Activated CD4-positive, alpha-beta T cell treated with anti-CD3 and anti-CD28 coated beads for 36 hours (primary cell): ENCODE measurements around the gene LCE3C. TPM values are rescaled to one million over a fixed set of nuclear protein-coding genes. Genes with fewer than 3 reads are reported as not detected.
"Not testable (repeated sequence)": the region's sequence is repeated elsewhere in the genome, so short reads cannot be mapped to it uniquely, and the experiment has no call there.

ENCODE experiments used
- ATAC-seq: fragments of 200-7000 bp; cut with Tn5 transposase; one replicate; pipeline ENCODE4 v1.10.0; 2021; ENCODE audit warnings: mild to moderate bottlenecking, moderate library complexity
- CTCF ChIA-PET: fragments of 350-600 bp; sonication (Branson Sonifier 250); formaldehyde crosslinking; loops from one replicate; lab custom pipeline; 2021; ENCODE audit warnings: antibody characterized with exemption; lab: Charles Lee
- POLR2A ChIA-PET: fragments of 350-600 bp; sonication (Branson Sonifier 250); formaldehyde crosslinking; loops from one replicate; lab custom pipeline; 2021; ENCODE audit warnings: antibody characterized with exemption, inconsistent platforms; lab: Charles Lee
- DNase-seq: peaks from one replicate; pipeline ENCODE4 v3.0.0-alpha.2; 2020
- H3K27ac Mint-ChIP-seq: one replicate; pipeline ENCODE4 v1.8.0; 2021; ENCODE audit warnings: mixed read lengths
- H3K27me3 Mint-ChIP-seq: one replicate; pipeline ENCODE4 v1.8.0; 2021; ENCODE audit warnings: mixed read lengths
- H3K36me3 Mint-ChIP-seq: one replicate; pipeline ENCODE4 v1.8.0; 2021; ENCODE audit warnings: low read depth, mixed read lengths
- H3K4me1 Mint-ChIP-seq: one replicate; pipeline ENCODE4 v1.8.0; 2021; ENCODE audit warnings: mixed read lengths
- H3K4me3 Mint-ChIP-seq: one replicate; pipeline ENCODE4 v1.8.0; 2021; ENCODE audit warnings: mild to moderate bottlenecking, moderate library complexity, mixed read lengths
- H3K9me3 Mint-ChIP-seq: one replicate; pipeline ENCODE4 v1.8.0; 2021; ENCODE audit warnings: low read depth, mixed read lengths
- intact Hi-C, 2 experiments: fragments of 100-400 bp; cut with DNase I in 1 of 2; cut with micrococcal nuclease in 1 of 2; formaldehyde crosslinking; loops; one replicate each; pipeline versions ENCODE4 v1.14.2 to v1.15.1; 2022 to 2024; cut with DNase I, micrococcal nuclease
- total RNA-seq, 2 experiments: library from RNA; stranded (reverse); gene quantifications; one replicate each; pipeline ENCODE4 v1.2.3, GENCODE V29; 2021

LCE3C gene, protein sequence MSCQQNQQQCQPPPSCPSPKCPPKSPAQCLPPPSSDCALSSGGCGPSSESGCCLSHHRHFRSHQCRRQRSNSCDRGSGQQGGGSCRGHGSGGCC
- total RNA-seq, result not detected

DNA sequence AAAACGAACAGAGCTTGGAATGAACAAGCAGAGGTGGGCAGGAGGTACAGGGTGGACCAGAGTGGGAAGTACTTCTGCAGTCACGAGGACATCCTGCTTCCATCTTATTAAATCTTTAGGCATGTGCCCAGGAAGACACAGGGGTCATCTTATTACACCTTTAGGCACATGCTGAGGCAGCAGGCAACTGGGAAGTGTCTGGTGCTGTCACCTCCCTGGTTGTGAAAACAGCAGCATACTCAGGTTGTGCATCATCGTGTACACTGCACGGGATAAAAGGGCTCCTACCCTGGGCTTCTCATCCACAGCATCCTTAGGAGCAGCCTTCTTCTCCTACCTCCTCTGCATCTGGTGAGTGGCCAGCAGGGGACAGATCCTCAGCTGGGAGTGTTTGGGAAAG is at the start of gene LCE3C:
Gene LCE3C, plus strand, starts transcription at position 301 of the 400 bp plus-strand sequence. CDS start 498 bp downstream, outside the sequence.
- H3K4me1 Mint-ChIP-seq, result no peaks in the 10 kb centered on the region
- POLR2A ChIA-PET, result no interaction called here
- H3K27ac Mint-ChIP-seq, result no peak within 1 kb of the TSS
- no peaks in the 10 kb centered on the region for H3K27me3 Mint-ChIP-seq
- no peaks in the 10 kb centered on the region for H3K9me3 Mint-ChIP-seq
- H3K36me3 Mint-ChIP-seq, result no peaks in the 10 kb centered on the region
- ATAC-seq, result no peak
- intact Hi-C loops, result no loop called here
- no peak for DNase-seq
- H3K4me3 Mint-ChIP-seq, result no peak within 1 kb of the TSS
- CTCF ChIA-PET, result no interaction called here

- no peak overlapping the region for H3K27ac Mint-ChIP-seq
- POLR2A ChIA-PET, result no interaction called here
- H3K4me1 Mint-ChIP-seq, result no peaks in the 10 kb centered on the region
- H3K9me3 Mint-ChIP-seq, result no peaks in the 10 kb centered on the region
- intact Hi-C loops, result no loop called here
- H3K36me3 Mint-ChIP-seq, result no peaks in the 10 kb centered on the region
- CTCF ChIA-PET, result no interaction called here
- no peak overlapping the region for H3K4me3 Mint-ChIP-seq
- ATAC-seq (no peak), DNase-seq (no peak)
- peaks cover 8% of the 10 kb centered on the region for H3K27me3 Mint-ChIP-seq
Observed at GRCh38 chr1:152565115-152565514, 34.9 kb upstream of the LCE3C start.

DNA sequence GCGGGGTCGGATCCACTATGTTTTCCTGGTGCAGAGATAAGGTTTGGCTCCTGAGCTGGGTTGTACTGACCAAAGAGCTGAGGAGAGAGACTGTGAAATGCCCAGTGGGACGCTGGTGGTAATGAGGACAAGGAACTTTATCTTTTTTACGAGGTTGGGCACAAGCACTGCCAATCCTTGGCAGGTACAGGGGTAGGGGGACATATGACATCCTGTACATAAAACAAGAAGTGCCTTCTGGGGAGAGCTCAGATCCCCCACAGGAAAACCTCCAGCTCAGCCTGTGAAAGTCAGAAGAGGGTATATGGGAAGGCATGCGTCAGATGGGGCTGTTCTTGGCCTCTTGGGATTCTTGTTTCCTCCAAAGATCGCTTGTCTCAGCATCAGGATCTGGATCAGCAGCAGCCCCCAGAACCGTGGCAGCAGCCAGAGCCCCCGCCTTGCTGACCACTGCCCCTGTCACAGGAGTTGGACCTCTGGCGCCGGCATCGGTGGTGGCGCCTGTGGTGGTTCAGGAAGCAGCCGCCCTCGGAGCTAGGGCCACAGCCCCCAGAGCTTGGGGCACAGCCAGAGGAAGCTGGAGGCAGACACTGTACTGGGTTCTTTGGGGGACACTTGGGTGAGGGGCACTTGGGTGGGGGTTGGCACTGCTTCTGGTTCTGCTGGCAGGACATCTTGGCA is 34.4 kb upstream of the LCE3C start:
- peaks cover 8% of the 10 kb centered on the region for H3K27me3 Mint-ChIP-seq
- no peaks in the 10 kb centered on the region for H3K36me3 Mint-ChIP-seq
- no peak overlapping the region for H3K4me3 Mint-ChIP-seq
- H3K27ac Mint-ChIP-seq, result no peak overlapping the region
- intact Hi-C loops, result no loop called here
- no peak for DNase-seq
- no peaks in the 10 kb centered on the region for H3K4me1 Mint-ChIP-seq
- ATAC-seq, result no peak
- no peaks in the 10 kb centered on the region for H3K9me3 Mint-ChIP-seq
- ChIA-PET POLR2A (no interaction called here), CTCF (no interaction called here)

- H3K36me3 Mint-ChIP-seq, result no peaks in the 10 kb centered on the region
Observed at GRCh38 chr1:152566681-152567080, 33.4 kb upstream of the LCE3C start, which contains the start of gene LCE3E. Gene LCE3E, minus strand, starts transcription at chr1:152566780. Its CDS starts 572 bp downstream, at chr1:152566208.

DNA sequence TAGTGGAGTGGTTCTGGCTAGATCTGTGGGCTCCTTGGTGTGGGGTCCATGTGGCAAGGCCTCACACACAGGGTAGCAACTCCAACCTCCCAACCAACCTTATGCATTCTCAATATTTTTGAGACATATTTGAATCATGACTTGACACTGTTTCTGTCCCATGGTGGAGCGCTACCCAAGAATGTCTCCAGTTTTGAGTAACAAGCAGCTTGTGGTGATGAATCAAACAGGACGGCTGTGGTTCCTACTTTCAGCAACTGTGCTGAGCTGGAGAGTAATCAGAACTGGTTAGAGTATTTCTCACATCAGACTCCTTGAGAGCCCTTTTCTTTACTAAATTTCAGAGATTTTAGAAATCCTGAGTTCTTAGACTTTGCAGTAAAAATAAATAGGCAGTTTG is 22.9 kb upstream of the LCE3C start:
- no peak overlapping the region for H3K4me3 Mint-ChIP-seq
- POLR2A ChIA-PET, result interaction anchor here (0.6 kb wide), 1 partner anchor 490 kb away, joined by 3 read pairs; no protein-coding TSS in a partner anchor
- H3K4me1 Mint-ChIP-seq, result peaks cover 2% of the 10 kb centered on the region
- peaks cover 33% of the 10 kb centered on the region for H3K27me3 Mint-ChIP-seq
- H3K9me3 Mint-ChIP-seq, result no peaks in the 10 kb centered on the region
- H3K36me3 Mint-ChIP-seq, result no peaks in the 10 kb centered on the region
- peak; percentile 47 for DNase-seq
- H3K27ac Mint-ChIP-seq, result no peak overlapping the region
- CTCF ChIA-PET, result interaction anchor here (1.4 kb wide), 1 partner anchor 45 kb away, joined by 5 read pairs; the partner anchor contains the start of gene LCE3A
- intact Hi-C loops, result no loop called here
- ATAC-seq, result peak; percentile 81

More at GRCh38 chr1:152566681-152567080, 33.4 kb upstream of the LCE3C start, which contains the start of gene LCE3E:
- ChIA-PET POLR2A (no interaction called here), CTCF (no interaction called here)
- ATAC-seq (no peak), DNase-seq (no peak)
- H3K27ac Mint-ChIP-seq, result no peak within 1 kb of the TSS
- no peak within 1 kb of the TSS for H3K4me3 Mint-ChIP-seq
- H3K9me3 Mint-ChIP-seq, result no peaks in the 10 kb centered on the region
- no peaks in the 10 kb centered on the region for H3K4me1 Mint-ChIP-seq
- H3K27me3 Mint-ChIP-seq, result peaks cover 15% of the 10 kb centered on the region
- intact Hi-C loops, result no loop called here

GRCh38 chr1:152579526-152579925 is 20.5 kb upstream of the LCE3C start:
- H3K27ac Mint-ChIP-seq, DNase-seq, H3K9me3 Mint-ChIP-seq, POLR2A ChIA-PET, H3K4me1 Mint-ChIP-seq, H3K4me3 Mint-ChIP-seq, H3K36me3 Mint-ChIP-seq, ATAC-seq, intact Hi-C loops: not testable (repeated sequence)
- CTCF ChIA-PET, result interaction anchor here (0.5 to 1.8 kb wide), 3 partner anchors 39 to 94 kb away, joined by 3 to 6 read pairs (median 3); partner anchors contain the start of gene LCE3A
- H3K27me3 Mint-ChIP-seq, result peaks cover 26% of the 10 kb centered on the region

- Mint-ChIP-seq H3K27ac (no peak within 1 kb of the TSS), H3K36me3 (no peaks in the 10 kb centered on the region), H3K4me1 (peaks cover 2% of the 10 kb centered on the region), H3K27me3 (peaks cover 20% of the 10 kb centered on the region), H3K9me3 (no peaks in the 10 kb centered on the region), H3K4me3 (no peak within 1 kb of the TSS)
- POLR2A ChIA-PET, result no interaction called here
- ATAC-seq (no peak), DNase-seq (no peak)
- CTCF ChIA-PET, result no interaction called here
- intact Hi-C loops, result no loop called here
Observed at GRCh38 chr1:152580433-152580832, 19.6 kb upstream of the LCE3C start, which contains the start of gene LCE3D. Gene LCE3D, minus strand, starts transcription at chr1:152580516. Its CDS starts 580 bp downstream, at chr1:152579936.

DNA sequence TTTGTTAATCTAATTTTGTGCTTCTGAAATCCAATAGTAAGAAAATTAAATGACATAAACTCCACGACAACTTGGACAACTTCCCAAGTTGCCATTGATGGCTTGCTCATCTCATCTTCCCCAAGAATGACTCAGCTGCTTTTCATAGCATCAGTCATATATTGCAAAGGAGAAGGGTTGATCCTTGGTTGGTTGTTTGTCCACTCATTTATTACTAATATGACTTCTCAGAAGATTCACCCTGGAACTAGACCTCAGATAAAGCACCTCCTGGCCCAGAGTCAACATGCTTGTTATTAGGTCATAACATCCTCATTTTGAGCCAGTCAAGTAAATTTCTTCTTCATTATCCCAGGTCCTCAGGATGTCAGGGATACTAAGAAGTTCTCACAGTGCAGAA is 17.4 kb upstream of the LCE3C start:
- Mint-ChIP-seq H3K4me1 (no peaks in the 10 kb centered on the region), H3K4me3 (no peak overlapping the region), H3K27ac (no peak overlapping the region), H3K9me3 (no peaks in the 10 kb centered on the region), H3K27me3 (peaks cover 12% of the 10 kb centered on the region), H3K36me3 (no peaks in the 10 kb centered on the region)
- ATAC-seq (no peak), DNase-seq (no peak)
- CTCF ChIA-PET, result no interaction called here
- POLR2A ChIA-PET, result no interaction called here
- intact Hi-C loops, result no loop called here

DNA sequence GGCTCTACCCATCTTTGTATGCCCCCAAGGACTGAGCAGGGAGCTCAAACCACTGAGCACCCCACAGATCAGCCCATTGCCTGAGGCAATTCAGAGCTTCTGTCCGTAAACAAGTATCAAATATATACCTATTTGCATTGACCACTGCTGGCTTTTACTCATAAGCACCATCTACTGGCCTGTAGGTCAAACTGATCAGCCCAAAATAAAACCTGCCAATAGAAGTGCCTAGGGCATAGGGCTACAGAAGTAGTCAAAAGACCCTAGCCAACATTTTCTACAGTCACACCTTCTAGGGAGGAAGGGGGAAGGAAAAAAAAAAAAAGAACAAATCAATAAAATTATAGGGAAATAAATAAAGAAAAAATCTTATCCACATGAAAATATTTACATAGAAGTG is 14.4 kb upstream of the LCE3C start:
- DNase-seq (no peak), ATAC-seq (no peak)
- CTCF ChIA-PET, result no interaction called here
- Mint-ChIP-seq H3K27me3 (peaks cover 1% of the 10 kb centered on the region), H3K4me3 (no peak overlapping the region), H3K36me3 (no peaks in the 10 kb centered on the region), H3K9me3 (no peaks in the 10 kb centered on the region), H3K27ac (no peak overlapping the region), H3K4me1 (no peaks in the 10 kb centered on the region)
- intact Hi-C loops, result no loop called here
- POLR2A ChIA-PET, result no interaction called here

- H3K9me3 Mint-ChIP-seq, result no peaks in the 10 kb centered on the region
- H3K4me1 Mint-ChIP-seq, result no peaks in the 10 kb centered on the region
- H3K27me3 Mint-ChIP-seq, result no peaks in the 10 kb centered on the region
- no peak for ATAC-seq
- ChIA-PET CTCF (no interaction called here), POLR2A (no interaction called here)
- H3K36me3 Mint-ChIP-seq, result no peaks in the 10 kb centered on the region
- no peak overlapping the region for H3K4me3 Mint-ChIP-seq
- no peak for DNase-seq
- intact Hi-C loops, result no loop called here
- H3K27ac Mint-ChIP-seq, result no peak overlapping the region
Observed at GRCh38 chr1:152596986-152597385, 3.0 kb upstream of the LCE3C start.

DNA sequence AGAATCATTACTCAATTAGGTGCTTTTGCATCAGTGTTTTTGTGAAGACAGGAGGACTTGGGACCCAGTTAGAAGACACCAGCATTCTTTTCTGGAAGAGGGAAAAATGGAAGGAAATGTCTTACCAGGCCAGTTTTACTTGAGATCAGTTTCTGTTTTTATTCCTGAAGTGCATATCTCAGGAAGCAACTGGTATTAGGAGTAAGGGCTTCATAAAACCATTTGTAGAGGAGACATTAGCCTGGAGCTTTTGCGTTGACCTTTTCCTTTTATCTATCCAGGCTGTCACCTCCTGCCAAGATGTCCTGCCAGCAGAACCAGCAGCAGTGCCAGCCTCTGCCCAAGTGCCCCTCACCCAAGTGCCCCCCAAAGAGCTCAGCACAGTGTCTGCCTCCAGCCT is 13.5 kb downstream of the LCE3C start, which contains the start of gene LCE3B:
Gene LCE3B, plus strand, starts transcription at position 301 of the 400 bp plus-strand sequence. Its CDS starts 0 bp downstream, at position 301.
- ChIA-PET CTCF (no interaction called here), POLR2A (no interaction called here)
- H3K36me3 Mint-ChIP-seq, result no peaks in the 10 kb centered on the region
- ATAC-seq, result no peak
- H3K27ac Mint-ChIP-seq, result no peak within 1 kb of the TSS
- H3K4me1 Mint-ChIP-seq, result no peaks in the 10 kb centered on the region
- H3K27me3 Mint-ChIP-seq, result no peaks in the 10 kb centered on the region
- H3K4me3 Mint-ChIP-seq, result no peak within 1 kb of the TSS
- no peak for DNase-seq
- H3K9me3 Mint-ChIP-seq, result peaks cover 2% of the 10 kb centered on the region
- intact Hi-C loops, result no loop called here

DNA sequence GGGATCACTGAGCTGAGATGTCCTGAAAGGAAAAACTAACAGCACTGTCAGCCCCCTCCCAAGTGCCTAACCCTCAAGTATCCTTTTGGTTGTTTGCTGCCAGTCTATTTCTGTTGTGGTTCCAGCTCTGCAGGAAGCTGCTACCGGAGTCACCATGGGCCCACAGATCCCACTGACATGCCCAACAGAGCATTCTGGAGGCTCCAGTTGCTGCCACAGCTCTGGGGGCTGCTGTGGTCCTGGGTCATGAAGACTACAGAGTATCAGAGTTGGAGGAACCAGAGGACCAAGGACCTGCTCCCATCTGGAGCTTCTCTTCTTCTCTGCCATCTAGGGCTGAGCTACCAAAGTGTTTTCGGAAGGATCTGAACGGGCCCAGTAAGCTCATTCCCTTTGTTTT is 22.0 kb downstream of the LCE3C start:
- peaks cover 6% of the 10 kb centered on the region for H3K4me1 Mint-ChIP-seq
- ATAC-seq (no peak), DNase-seq (no peak)
- CTCF ChIA-PET, result interaction anchor here (0.6 to 1.4 kb wide), 4 partner anchors 30 to 76 kb away, joined by 3 to 6 read pairs (median 4); no protein-coding TSS in a partner anchor
- no peak overlapping the region for H3K4me3 Mint-ChIP-seq
- no peak overlapping the region for H3K27ac Mint-ChIP-seq
- POLR2A ChIA-PET, result no interaction called here
- H3K36me3 Mint-ChIP-seq, result no peaks in the 10 kb centered on the region
- peaks cover 12% of the 10 kb centered on the region for H3K27me3 Mint-ChIP-seq
- peaks cover 10% of the 10 kb centered on the region for H3K9me3 Mint-ChIP-seq
- intact Hi-C loops, result no loop called here
